IMR-90 (cell line): Measurements from ENCODE around the gene DEFB108B. TPM values are rescaled to one million over a fixed set of nuclear protein-coding genes. Genes with fewer than 3 reads are reported as not detected.

Experiments used
- ATAC-seq: fragments of 200-7000 bp; cut with Tn5 transposase; 2 replicates; pipeline ENCODE4 v1.9.1; 2020; ENCODE audit warnings: low read depth, mild to moderate bottlenecking, moderate library complexity
- BruUV-seq: library from RNA; stranded (reverse); fragments of 400-500 nt; replicated peaks from 2 replicates; lab custom pipeline; 2021; lab: Mats Ljungman, UMichigan
- CTCF ChIA-PET: fragments of 300-600 bp; formaldehyde crosslinking; extraction: SDS; loops from one replicate; lab custom pipeline; 2021; ENCODE audit warnings: antibody characterized with exemption; lab: Yijun Ruan, JAX
- POLR2A ChIA-PET: fragments of 300-600 bp; sonication (Branson Sonifier 250); formaldehyde crosslinking; loops from one replicate; lab custom pipeline; 2022; ENCODE audit warnings: antibody characterized with exemption; ENCODE audit not compliant: unreplicated experiment; lab: Charles Lee
- DNase-seq: peaks from one replicate; pipeline ENCODE4 v3.0.0; 2013
- H2AFZ ChIP-seq: replicated peaks from 2 replicates; pipeline ENCODE3; 2013; ENCODE audit warnings: low read length, mild to moderate bottlenecking; ENCODE audit not compliant: poor library complexity
- H2AK5ac ChIP-seq: 2 replicates; pipeline ENCODE4 v1.6.1; 2013; ENCODE audit warnings: low read depth, low read length, inconsistent platforms
- H2AK9ac ChIP-seq: replicated peaks from 2 replicates; pipeline ENCODE3; 2013; ENCODE audit warnings: mild to moderate bottlenecking, low read depth, low read length, moderate library complexity; ENCODE audit not compliant: poor library complexity
- H2BK120ac ChIP-seq: 2 replicates; pipeline ENCODE4 v1.6.1; 2013; ENCODE audit warnings: low read depth, low read length, inconsistent platforms
- H2BK15ac ChIP-seq: 3 replicates; pipeline ENCODE4 v1.6.1; 2013; ENCODE audit warnings: low read depth, low read length, inconsistent platforms
- H2BK20ac ChIP-seq: 2 replicates; pipeline ENCODE4 v1.6.1; 2013; ENCODE audit warnings: low read depth, mild to moderate bottlenecking, inconsistent platforms, low read length, moderate library complexity
- H2BK5ac ChIP-seq: 2 replicates; pipeline ENCODE4 v1.6.1; 2013; ENCODE audit warnings: mild to moderate bottlenecking, low read depth, low read length, inconsistent platforms; ENCODE audit not compliant: poor library complexity, severe bottlenecking
- H3K14ac ChIP-seq: replicated peaks from 2 replicates; pipeline ENCODE4 v1.6.1; 2013; ENCODE audit warnings: low read depth, low read length, inconsistent platforms
- H3K18ac ChIP-seq: 2 replicates; pipeline ENCODE4 v1.6.1; 2013; ENCODE audit warnings: low read depth, low read length, control low read depth
- H3K23ac ChIP-seq: 2 replicates; pipeline ENCODE4 v1.6.1; 2013; ENCODE audit warnings: low read depth, low read length, inconsistent platforms
- H3K27ac ChIP-seq: 2 replicates; pipeline ENCODE4 v1.5.1; 2013; ENCODE audit warnings: mild to moderate bottlenecking, control low read depth, low read length; ENCODE audit not compliant: insufficient read depth
- H3K27me3 ChIP-seq: 2 replicates; pipeline ENCODE4 v1.6.1; 2013; ENCODE audit warnings: low read length; ENCODE audit not compliant: control insufficient read depth, insufficient read depth
- H3K36me3 ChIP-seq: 2 replicates; pipeline ENCODE4 v1.6.1; 2013; ENCODE audit warnings: low read length, mixed read lengths; ENCODE audit not compliant: control insufficient read depth, insufficient read depth
- H3K4ac ChIP-seq: 2 replicates; pipeline ENCODE4 v1.6.1; 2013; ENCODE audit warnings: low read depth, low read length, inconsistent platforms
- H3K4me1 ChIP-seq: 2 replicates; pipeline ENCODE4 v1.6.1; 2013; ENCODE audit warnings: low read length, mixed read lengths; ENCODE audit not compliant: control insufficient read depth, insufficient read depth
- H3K4me2 ChIP-seq: 2 replicates; pipeline ENCODE4 v1.6.1; 2013; ENCODE audit warnings: low read depth, mild to moderate bottlenecking, control low read depth, low read length, moderate library complexity
- H3K4me3 ChIP-seq: 2 replicates; pipeline ENCODE4 v1.5.1; 2013; ENCODE audit warnings: low read depth, mild to moderate bottlenecking, control low read depth, low read length, moderate library complexity; ENCODE audit not compliant: insufficient read depth
- H3K56ac ChIP-seq: 2 replicates; pipeline ENCODE4 v1.6.1; 2013; ENCODE audit warnings: low read length, inconsistent platforms; ENCODE audit not compliant: insufficient read depth; ENCODE audit errors: extremely low read depth
- H3K79me1 ChIP-seq, 2 experiments: 2 replicates each; pipeline ENCODE4 v1.6.1; 2013; ENCODE audit warnings: low read length in 2 of 2, inconsistent platforms in 1 of 2, low read depth in 1 of 2
- H3K9ac ChIP-seq: 2 replicates; pipeline ENCODE4 v1.6.1; 2013; ENCODE audit warnings: low read depth, low read length, control low read depth
- H3K9me1 ChIP-seq: 2 replicates; pipeline ENCODE4 v1.6.1; 2013; ENCODE audit warnings: low read length, inconsistent platforms; ENCODE audit not compliant: insufficient read depth
- H3K9me3 ChIP-seq: 2 replicates; pipeline ENCODE4 v1.6.1; 2013; ENCODE audit warnings: low read length; ENCODE audit not compliant: control insufficient read depth, insufficient read depth
- H4K20me1 ChIP-seq: 2 replicates; pipeline ENCODE4 v1.6.1; 2013; ENCODE audit warnings: low read length, inconsistent platforms; ENCODE audit not compliant: insufficient read depth
- H4K5ac ChIP-seq: 2 replicates; pipeline ENCODE4 v1.6.1; 2013; ENCODE audit warnings: mild to moderate bottlenecking, low read depth, low read length, control low read depth
- H4K8ac ChIP-seq, 2 experiments: 2 replicates each; pipeline ENCODE4 v1.6.1; 2013; ENCODE audit warnings: low read depth in 2 of 2, low read length in 2 of 2, control low read depth in 1 of 2, inconsistent platforms in 1 of 2
- H4K91ac ChIP-seq: 2 replicates; pipeline ENCODE4 v1.6.1; 2013; ENCODE audit warnings: low read depth, low read length, inconsistent platforms; ENCODE audit not compliant: insufficient read depth
- CHD1 ChIP-seq: IDR thresholded peaks from 2 replicates; pipeline ENCODE4 v1.6.1; 2012; ENCODE audit warnings: low read depth, low read length, improper control_type of control experiment
- FOS ChIP-seq: fragments of 150-350 bp; IDR thresholded peaks from 2 replicates; pipeline ENCODE4 v1.6.1; 2016; ENCODE audit warnings: low read depth, low read length
- MXI1 ChIP-seq: IDR thresholded peaks from 2 replicates; pipeline ENCODE4 v1.6.1; 2012; ENCODE audit warnings: low read depth, mild to moderate bottlenecking, low read length, moderate library complexity, borderline replicate concordance
- POLR2A ChIP-seq: IDR thresholded peaks from 2 replicates; pipeline ENCODE4 v1.6.1; 2012; ENCODE audit warnings: mild to moderate bottlenecking, low read depth, low read length
- RAD21 ChIP-seq: IDR thresholded peaks from 2 replicates; pipeline ENCODE4 v1.6.1; 2012; ENCODE audit warnings: low read length, improper control_type of control experiment
- SMC3 ChIP-seq: fragments of 150-350 bp; IDR thresholded peaks from 2 replicates; pipeline ENCODE4 v1.6.1; 2016; ENCODE audit warnings: low read depth, mild to moderate bottlenecking, antibody characterized with exemption, low read length, moderate library complexity
- WGBS, 2 experiments: methylation state at CpG; one replicate each; pipeline versions ENCODE4 v1.1.5 to v1.1.7; 2013; ENCODE audit warnings: missing lambda C conversion rate in 2 of 2; ENCODE audit not compliant: insufficient read length in 1 of 2; ENCODE audit errors: extremely low coverage in 2 of 2; 5-methylcytosine and 5-hydroxymethylcytosine counted together
- dilution Hi-C: fragments of 300-500 bp; cut with HindIII; formaldehyde crosslinking; loops from one replicate; pipeline ENCODE4 v1.14.3; 2018; ENCODE audit warnings: low sequenced_read_pairs; ENCODE audit not compliant: unreplicated experiment
- in situ Hi-C: fragments of 300-500 bp; cut with MboI; formaldehyde crosslinking; loops from 3 replicates; pipeline ENCODE4 v1.14.3; 2019; ENCODE audit warnings: low sequenced_read_pairs, inconsistent platforms, mixed read lengths
- intact Hi-C: fragments of 100-400 bp; cut with micrococcal nuclease; formaldehyde crosslinking; loops from 2 replicates; pipeline ENCODE4 v1.10.0; 2022
- polyA plus RNA-seq, 3 experiments: library from polyadenylated mRNA; depleted of rRNA; stranded (reverse); fragments of >200 nt; gene quantifications; 2 replicates each; pipeline ENCODE4 v1.2.3, GENCODE V29; 2012; ENCODE audit warnings: low replicate concordance in 1 of 3
- total RNA-seq: library from RNA; depleted of rRNA; stranded (reverse); fragments of >200 nt; gene quantifications from 2 replicates; pipeline ENCODE4 v1.2.3, GENCODE V29; 2012

DEFB108B gene
- total and polyA plus RNA-seq, 2 of the 4 experiments (the other 2 are of a cell fraction): not detected

GRCh38 chr11:71787098-71787823 lies 45.7 kb upstream of the DEFB108B start:
- H2BK120ac ChIP-seq: peak overlapping the region; percentile 83
- intact Hi-C loops: no loop called here

More at GRCh38 chr11:71787098-71787823, 45.7 kb upstream of the DEFB108B start:
- Histone ChIP-seq H2AFZ (peak overlapping the region; percentile 70), H2BK15ac (peak overlapping the region; percentile 61; the same call in 2 of the 3 replicates), H2BK5ac (peak overlapping the region; percentile 94), H3K36me3 (no peaks in the 10 kb centered on the region), H3K4me1 (0 out of 2 replicates have a peak, but pooled peaks cover 4% of the 10 kb centered on the region), H3K9ac (peak overlapping the region; percentile 77), H3K14ac (peak overlapping the region; percentile 64), H3K18ac (peak overlapping the region; percentile 91; the same call in 1 of the 2 replicates), H4K5ac (peak overlapping the region; percentile 93), H3K9me1 (0 out of 2 replicates have a peak, but pooled peaks cover 5% of the 10 kb centered on the region), H3K79me1 (peaks cover 0 to 5% of the 10 kb centered on the region in 2 experiments; a peak in 1 of 4 replicates), H4K8ac (peak overlapping the region; percentile 87 to 98; a peak in 3 of 4 replicates), H3K23ac (no peak overlapping the region), H2AK5ac (peak overlapping the region; percentile 99), H2BK20ac (no peak overlapping the region), H4K91ac (peak overlapping the region; percentile 70; the same call in 1 of the 2 replicates), H3K27me3 (no peaks in the 10 kb centered on the region), H4K20me1 (no peaks in the 10 kb centered on the region), H3K4me2 (peak overlapping the region; percentile 99), H2AK9ac (no peak overlapping the region), H3K27ac (peak overlapping the region; percentile 94), H3K9me3 (no peaks in the 10 kb centered on the region), H3K4ac (peak overlapping the region; percentile 96), H3K56ac (0 out of 2 replicates have a peak overlapping the region, but pooled peaks have one; percentile 38), H3K4me3 (peak overlapping the region; percentile 80)
- ATAC-seq: peak; percentile 97
- in situ Hi-C loops: no loop called here
- no peak for TF ChIP-seq SMC3
- no peak for TF ChIP-seq FOS
- no peak for TF ChIP-seq POLR2A
- no peak for TF ChIP-seq CHD1
- no peak for TF ChIP-seq MXI1
- TF ChIP-seq RAD21: no peak
- ChIA-PET POLR2A (interaction anchor here (0.6 kb wide), 1 partner anchor 348 kb away, joined by 3 read pairs; no protein-coding TSS in a partner anchor), CTCF (no interaction called here)
- peak; percentile 98 for DNase-seq
- dilution Hi-C loops: no loop called here
- no TSS peak for BruUV-seq
- 0% methylated on average over 17 of the region's 62 CpGs; no CpG with 5 or more reads in 1 of the 2 experiments for WGBS, 2 experiments
